HCT116 (cell line): ENCODE results near the gene OR6A2. TPM values are rescaled to one million over a fixed set of nuclear protein-coding genes. Genes with fewer than 3 reads are reported as not detected.

Source experiments
- ATAC-seq: fragments of 200-7000 bp; cut with Tn5 transposase; 2 replicates; pipeline ENCODE4 v1.9.1; 2020; ENCODE audit warnings: mild to moderate bottlenecking, moderate library complexity
- BruUV-seq: library from RNA; stranded (reverse); fragments of 400-500 nt; replicated peaks from 2 replicates; lab custom pipeline; 2021; lab: Mats Ljungman, UMichigan
- CTCF ChIA-PET: fragments of 300-600 bp; sonication (Branson Sonifier 250); formaldehyde crosslinking; loops from one replicate; lab custom pipeline; 2021; ENCODE audit warnings: antibody characterized with exemption; lab: Charles Lee
- POLR2A ChIA-PET: fragments of 300-600, 350-600 bp; sonication (Branson Sonifier 250); formaldehyde crosslinking; loops from one replicate; lab custom pipeline; 2021; ENCODE audit warnings: antibody characterized with exemption; lab: Charles Lee
- RAD21 ChIA-PET, 2 experiments: fragments of 300-600 bp; sonication (Branson Sonifier 250); formaldehyde crosslinking; loops; one replicate each; lab custom pipeline; 2023; ENCODE audit warnings: low total read pairs in 2 of 2; ENCODE audit not compliant: uncharacterized antibody in 2 of 2, unreplicated experiment in 2 of 2, low non-redundant PET in 1 of 2; lab: Charles Lee
- DNase-seq: peaks from one replicate; pipeline ENCODE4 v3.0.0-alpha.2; 2010; ENCODE audit warnings: low read depth, low spot score
- H2AFZ ChIP-seq: fragments of 200-600 bp; shearing (Covaris generic), sonication (generic); 2 replicates; pipeline ENCODE4 v1.6.1; 2017; ENCODE audit warnings: low read depth, mixed run types, mixed read lengths, antibody characterized with exemption, low read length; ENCODE audit not compliant: poor library complexity, severe bottlenecking
- H3K27ac ChIP-seq: 2 replicates; pipeline ENCODE4 v1.5.1; 2012; ENCODE audit warnings: low read depth, low read length
- H3K27me3 ChIP-seq: fragments of 200-600 bp; sonication (generic); 2 replicates; pipeline ENCODE4 v1.6.1; 2016; ENCODE audit warnings: mixed run types, low read length, mixed read lengths; ENCODE audit not compliant: insufficient read depth
- H3K36me3 ChIP-seq, 2 experiments: fragments of 200-500 bp in 1 of 2; fragments of 200-600 bp in 1 of 2; sonication (Bioruptor generic) in 1 of 2; sonication (generic) in 1 of 2; 2 replicates each; pipeline versions ENCODE4 v1.5.1 to v1.6.1; 2014 to 2016; ENCODE audit warnings: low read length in 2 of 2, inconsistent platforms in 1 of 2, mixed read lengths in 1 of 2, mixed run types in 1 of 2; ENCODE audit not compliant: insufficient read depth in 2 of 2, control insufficient read depth in 1 of 2
- H3K4me1 ChIP-seq, 2 experiments: fragments of 200-600 bp in 1 of 2; sonication (generic) in 1 of 2; 2 replicates each; pipeline versions ENCODE4 v1.5.1 to v1.6.1; 2012 to 2017; ENCODE audit warnings: low read length in 2 of 2, inconsistent platforms in 1 of 2, mild to moderate bottlenecking in 1 of 2, mixed read lengths in 1 of 2, mixed run types in 1 of 2, moderate library complexity in 1 of 2; ENCODE audit not compliant: insufficient read depth in 2 of 2, control insufficient read depth in 1 of 2
- H3K4me2 ChIP-seq: fragments of 200-600 bp; sonication (generic); 2 replicates; pipeline ENCODE4 v1.6.1; 2017; ENCODE audit warnings: mixed run types, low read length, mixed read lengths
- H3K4me3 ChIP-seq, 2 experiments: fragments of 200-600 bp in 1 of 2; sonication (generic) in 1 of 2; replicated peaks in 1 of 2; 2 replicates each; pipeline ENCODE4 v1.5.1; 2011 to 2016; ENCODE audit warnings: low read length in 2 of 2, control low read depth in 1 of 2, low read depth in 1 of 2, mild to moderate bottlenecking in 1 of 2, mixed read lengths in 1 of 2, mixed run types in 1 of 2
- H3K79me2 ChIP-seq: fragments of 200-600 bp; sonication (generic); 2 replicates; pipeline ENCODE4 v1.6.1; 2017; ENCODE audit warnings: mild to moderate bottlenecking, mixed run types, low read length, moderate library complexity, mixed read lengths; ENCODE audit not compliant: insufficient read depth
- H3K9ac ChIP-seq: fragments of 200-600 bp; sonication (generic); 2 replicates; pipeline ENCODE4 v1.6.1; 2016; ENCODE audit warnings: low read length, mixed read lengths
- H3K9me2 ChIP-seq: fragments of 200-600 bp; sonication (generic), shearing (Covaris generic); 2 replicates; pipeline ENCODE4 v1.6.1; 2017; ENCODE audit warnings: mixed run types, mild to moderate bottlenecking, moderate library complexity; ENCODE audit not compliant: insufficient read depth
- H3K9me3 ChIP-seq, 2 experiments: fragments of 200-500 bp in 1 of 2; fragments of 200-600 bp in 1 of 2; sonication (Bioruptor generic) in 1 of 2; sonication (generic) in 1 of 2; 2 replicates each; pipeline ENCODE4 v1.6.1; 2014 to 2017; ENCODE audit warnings: low read length in 2 of 2, mixed read lengths in 2 of 2, inconsistent platforms in 1 of 2, low read depth in 1 of 2, mild to moderate bottlenecking in 1 of 2, mixed run types in 1 of 2, moderate library complexity in 1 of 2; ENCODE audit not compliant: control insufficient read depth in 1 of 2, insufficient read depth in 1 of 2
- H4K20me1 ChIP-seq: fragments of 200-600 bp; sonication (generic), shearing (Covaris generic); 2 replicates; pipeline ENCODE4 v1.6.1; 2017; ENCODE audit warnings: mixed run types, mild to moderate bottlenecking, moderate library complexity; ENCODE audit not compliant: insufficient read depth
- EZH2 ChIP-seq: fragments of 200-600 bp; sonication (generic); IDR thresholded peaks from 2 replicates; pipeline ENCODE4 v1.6.1; 2017; ENCODE audit warnings: antibody characterized with exemption, mixed run types
- FOSL1 ChIP-seq: IDR thresholded peaks from 2 replicates; pipeline ENCODE4 v1.6.1; 2012; ENCODE audit warnings: low read depth
- JUND ChIP-seq: IDR thresholded peaks from 2 replicates; pipeline ENCODE4 v1.6.1; 2012
- MAX ChIP-seq: IDR thresholded peaks from 2 replicates; pipeline ENCODE4 v1.6.1; 2012
- RAD21 ChIP-seq: IDR thresholded peaks from 2 replicates; pipeline ENCODE4 v1.6.1; 2012; ENCODE audit warnings: low read depth, mild to moderate bottlenecking
- TCF7L2 ChIP-seq: IDR thresholded peaks from 2 replicates; pipeline ENCODE4 v1.7.0; 2011; ENCODE audit warnings: borderline replicate concordance, inconsistent platforms; ENCODE audit not compliant: insufficient read depth, insufficient read length; ENCODE audit errors: extremely low read depth
- intact Hi-C: fragments of 100-400 bp; cut with micrococcal nuclease; formaldehyde crosslinking; loops from 2 replicates; pipeline ENCODE4 v1.10.0; 2022
- total RNA-seq: library from RNA; stranded (reverse); gene quantifications from one replicate; pipeline ENCODE4 v1.2.1, GENCODE V29; 2021; ENCODE audit not compliant: unreplicated experiment
- TF ChIP-seq, protein P1 (sequence below): IDR thresholded peaks from 2 replicates; pipeline ENCODE4 v1.6.1; 2011; ENCODE audit warnings: mild to moderate bottlenecking, low read length, moderate library complexity; ENCODE audit not compliant: insufficient replicate concordance; ENCODE audit errors: extremely low read depth

The OR6A2 gene
- total RNA-seq, 1 experiment from 2014 or later, result 0.22 TPM

GRCh38 chr11:6818967-6819366 is 19.5 kb upstream of the OR6A2 start (continued):
- no peak for TF ChIP-seq EZH2

DNA sequence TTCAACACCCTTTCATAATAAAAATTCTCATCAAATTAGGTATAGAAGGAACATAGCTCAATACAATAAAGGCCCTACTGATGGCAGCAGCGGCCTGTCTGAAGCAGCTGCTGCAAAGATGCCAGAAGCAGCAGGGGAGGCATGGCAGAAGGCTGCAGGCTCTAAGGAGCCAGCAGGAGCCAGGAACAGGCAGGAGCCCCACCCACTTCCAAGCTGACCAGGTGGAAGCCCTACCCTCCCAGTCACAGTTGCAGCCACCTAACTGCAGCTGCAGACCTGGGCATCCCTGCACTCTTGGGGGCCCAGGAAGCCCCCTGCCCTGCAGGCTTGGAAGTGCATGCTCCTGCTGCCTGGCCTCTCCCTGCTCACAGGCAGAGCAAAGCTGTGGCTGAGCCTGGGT is 18.2 kb upstream of the OR6A2 start:
- ChIA-PET CTCF (no interaction called here), POLR2A (no interaction called here)
- DNase-seq, result no peak

DNA sequence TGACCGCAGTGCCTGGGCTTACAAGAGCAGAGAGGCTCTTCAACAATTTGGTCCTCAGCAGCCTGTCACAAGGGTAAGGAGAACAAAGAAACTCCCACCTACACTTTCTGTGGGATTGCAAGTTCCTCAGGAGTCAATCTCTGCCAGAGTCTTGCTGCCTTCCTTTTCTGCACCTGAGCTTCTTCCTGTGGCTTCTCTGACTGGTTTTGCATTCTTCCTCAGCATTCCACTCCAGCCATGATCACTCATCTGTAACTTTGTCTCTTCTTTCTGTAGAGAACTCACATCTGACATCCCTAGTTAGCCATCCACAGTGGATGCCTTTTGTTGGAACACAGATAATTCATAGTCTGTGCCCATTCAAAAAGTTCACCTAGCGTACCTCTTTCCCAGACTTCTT is 14.2 kb upstream of the OR6A2 start:
- H3K4me3 ChIP-seq, result no peak overlapping the region
- H3K79me2 ChIP-seq, result no peaks in the 10 kb centered on the region
- H3K4me2 ChIP-seq, result no peak overlapping the region
- TF ChIP-seq, protein P1, sequence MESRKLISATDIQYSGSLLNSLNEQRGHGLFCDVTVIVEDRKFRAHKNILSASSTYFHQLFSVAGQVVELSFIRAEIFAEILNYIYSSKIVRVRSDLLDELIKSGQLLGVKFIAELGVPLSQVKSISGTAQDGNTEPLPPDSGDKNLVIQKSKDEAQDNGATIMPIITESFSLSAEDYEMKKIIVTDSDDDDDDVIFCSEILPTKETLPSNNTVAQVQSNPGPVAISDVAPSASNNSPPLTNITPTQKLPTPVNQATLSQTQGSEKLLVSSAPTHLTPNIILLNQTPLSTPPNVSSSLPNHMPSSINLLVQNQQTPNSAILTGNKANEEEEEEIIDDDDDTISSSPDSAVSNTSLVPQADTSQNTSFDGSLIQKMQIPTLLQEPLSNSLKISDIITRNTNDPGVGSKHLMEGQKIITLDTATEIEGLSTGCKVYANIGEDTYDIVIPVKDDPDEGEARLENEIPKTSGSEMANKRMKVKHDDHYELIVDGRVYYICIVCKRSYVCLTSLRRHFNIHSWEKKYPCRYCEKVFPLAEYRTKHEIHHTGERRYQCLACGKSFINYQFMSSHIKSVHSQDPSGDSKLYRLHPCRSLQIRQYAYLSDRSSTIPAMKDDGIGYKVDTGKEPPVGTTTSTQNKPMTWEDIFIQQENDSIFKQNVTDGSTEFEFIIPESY, result no peak
- TF ChIP-seq JUND (no peak), TCF7L2 (no peak), MAX (no peak)
- TF ChIP-seq, all 23 proteins: peak for 0
- no TSS peak for BruUV-seq
- intact Hi-C loops, result loop anchor here (10.0 kb wide), 1 partner anchor 461 kb away; no protein-coding TSS in a partner anchor
- Histone ChIP-seq H3K36me3 (no peaks in the 10 kb centered on the region), H3K27ac (no peak overlapping the region), H2AFZ (no peak overlapping the region), H3K27me3 (peaks cover 3% of the 10 kb centered on the region), H3K4me1 (no peaks in the 10 kb centered on the region), H3K9ac (no peak overlapping the region), H4K20me1 (no peaks in the 10 kb centered on the region), H3K9me3 (no peaks in the 10 kb centered on the region), H3K9me2 (no peaks in the 10 kb centered on the region)
- no peak for ATAC-seq
- ChIA-PET CTCF (no interaction called here), RAD21 (no interaction called here), POLR2A (no interaction called here)
- no peak for DNase-seq

More for the DNA sequence above, 18.2 kb upstream of the OR6A2 start:
- Histone ChIP-seq H3K79me2 (no peaks in the 10 kb centered on the region), H3K4me1 (no peaks in the 10 kb centered on the region), H3K36me3 (no peaks in the 10 kb centered on the region), H3K9me2 (no peaks in the 10 kb centered on the region), H3K27me3 (no peaks in the 10 kb centered on the region; the same call in 1 of the 2 replicates), H3K4me2 (no peak overlapping the region), H4K20me1 (0 out of 2 replicates have a peak, but pooled peaks cover 3% of the 10 kb centered on the region), H3K9ac (no peak overlapping the region), H3K27ac (no peak overlapping the region), H3K9me3 (no peaks in the 10 kb centered on the region), H2AFZ (no peak overlapping the region), H3K4me3 (no peak overlapping the region)
- RAD21 ChIA-PET, result no interaction called here
- peak; percentile 50; the same call in 1 of the 2 replicates for ATAC-seq
- no TSS peak for BruUV-seq
- TF ChIP-seq RAD21 (peak; percentile 33; the same call in 1 of the 2 replicates), FOSL1 (no peak)
- intact Hi-C loops, result loop anchor here (10.0 kb wide), 1 partner anchor 457 kb away; no protein-coding TSS in a partner anchor
